Ovary (tissue), 10 donors: ENCODE measurements around the gene P4HTM. TPM values are rescaled to one million over a fixed set of nuclear protein-coding genes. Genes with fewer than 3 reads are reported as not detected.
A peak's percentile ranks its signal among the peaks of the same experiment; 100 is the strongest.

ENCODE experiments used
- DNase-seq, 5 donors: peaks; one replicate each; pipeline ENCODE4 v3.0.0-alpha.2; 2019 to 2020
- H3K27ac ChIP-seq, 2 donors: fragments of 200-600 bp; one replicate each; pipeline versions ENCODE4 v1.5.1 to v1.8.0; 2019 to 2022
- H3K27me3 ChIP-seq: fragments of 200-600 bp; one replicate; pipeline ENCODE4 v1.8.0; 2022
- H3K36me3 ChIP-seq: fragments of 200-600 bp; sonication (generic); one replicate; pipeline ENCODE4 v1.5.1; 2019
- H3K4me1 ChIP-seq: one replicate; pipeline ENCODE4 v1.8.1; 2013; ENCODE audit warnings: mild to moderate bottlenecking, moderate library complexity; ENCODE audit not compliant: insufficient read depth
- H3K4me3 ChIP-seq: fragments of 200-600 bp; sonication (generic); one replicate; pipeline ENCODE4 v1.5.1; 2017
- H3K9me3 ChIP-seq, 2 donors: fragments of 200-600 bp in 1 of 2; sonication (generic) in 1 of 2; one replicate each; pipeline versions ENCODE4 v1.5.1 to v1.8.1; 2013 to 2019; ENCODE audit warnings: mild to moderate bottlenecking in 1 of 2, moderate library complexity in 1 of 2
- CTCF ChIP-seq, 3 donors: fragments of 450-650 bp in 2 of 3; fragments of 200-600 bp in 1 of 3; IDR thresholded peaks; one replicate each; pipeline versions ENCODE4 v1.5.1 to v1.8.0; 2016 to 2022; ENCODE audit warnings: antibody characterized with exemption in 3 of 3, mild to moderate bottlenecking in 1 of 3
- EP300 ChIP-seq: sonication (generic); formaldehyde crosslinking; IDR thresholded peaks from one replicate; pipeline ENCODE4 v1.6.1; 2017; ENCODE audit warnings: antibody characterized with exemption
- POLR2A ChIP-seq: fragments of 450-650 bp; IDR thresholded peaks from one replicate; pipeline ENCODE4 v1.6.1; 2017; ENCODE audit warnings: antibody characterized with exemption, mild to moderate bottlenecking, moderate library complexity
- WGBS, 3 donors: extraction: QIAGEN DNeasy Blood & Tissue Kit in 1 of 3; methylation state at CpG; one replicate each; pipeline versions ENCODE4 v1.1.5 to v1.1.7; 2013 to 2017; 5-methylcytosine and 5-hydroxymethylcytosine counted together
- intact Hi-C, 4 donors: fragments of 100-400 bp; cut with DNase I; formaldehyde crosslinking; loops; one replicate each; pipeline versions ENCODE4 v1.11.0 to v1.15.1; 2022 to 2023
- long read RNA-seq, 3 donors: library from polyadenylated mRNA in 2 of 3; unstranded in 2 of 3; transcript quantifications; one replicate each; pipeline ENCODE4 v2.0.0 and lab custom pipeline, GENCODE V29; 2021 to 2026
- polyA plus RNA-seq, 2 donors: library from polyadenylated mRNA; stranded (reverse); fragments of 200-250 nt in 1 of 2; fragments of 350-450 nt in 1 of 2; fragmentation: Illumina TruSeq in 1 of 2; extraction: RNeasy Lipid Tissue Mini Kit (QIAGEN cat#74804) in 1 of 2; gene quantifications; one replicate each; pipeline ENCODE4 v1.2.3, GENCODE V29; 2013 to 2014
- total RNA-seq, 7 donors: library from RNA; depleted of rRNA in 2 of 7; stranded (reverse); fragments of >200 nt in 2 of 7; fragmentation: NEBNext Ultra II Directional in 3 of 7; extraction: Animal tissue kit (Norgen Biotek cat#: 25700) in 3 of 7; gene quantifications; one replicate each; pipeline versions ENCODE4 v1.1.0 to v1.2.4, GENCODE V29; 2016 to 2023
- donor health status: DM: no; HTN: no; CAD: no; lungs with moderate emphysema.
- donor health status: DM: no; HTN: no; CAD: no.
- donor health status: Bipolar disorder and iron deficiency.
- donor health status: DM: yes; HTN: yes; CAD: no.
- donor health status: DM: no; HTN: no; CAD: no.
- donor health status: DM: yes; HTN: yes; CAD: no.

Gene P4HTM
- total RNA-seq (100 to 1,000 TPM in 1 of 7 donors, 10 to 100 TPM in 6; 31.5 to 125 (median 46.5) TPM), polyA plus RNA-seq (10 to 100 TPM; 16.6 to 33.5 TPM)
- long read RNA-seq, donor 1, transcript P4HTM-202 (9 exons, 2,127 nt), result major isoform, 15 of 44 reads
- long read RNA-seq, donor 1, partial matches to known transcripts, result 16 of 44 reads
- long read RNA-seq, donor 1, other reads (novel, unspliced or antisense), result 10 of 44 reads
- long read RNA-seq, donor 2, transcript P4HTM-202 (9 exons, 2,127 nt), result major isoform, 10 of 11 reads
- long read RNA-seq, donor 2, partial matches to known transcripts, result 0 of 11 reads
- long read RNA-seq, donor 2, other reads (novel, unspliced or antisense), result 0 of 11 reads
- long read RNA-seq, donor 3, full-length matches to known transcripts, result 67 of 118 reads
- long read RNA-seq, donor 3, partial matches to known transcripts, result 19 of 118 reads
- long read RNA-seq, donor 3, other reads (novel, unspliced or antisense), result 32 of 118 reads

DNA sequence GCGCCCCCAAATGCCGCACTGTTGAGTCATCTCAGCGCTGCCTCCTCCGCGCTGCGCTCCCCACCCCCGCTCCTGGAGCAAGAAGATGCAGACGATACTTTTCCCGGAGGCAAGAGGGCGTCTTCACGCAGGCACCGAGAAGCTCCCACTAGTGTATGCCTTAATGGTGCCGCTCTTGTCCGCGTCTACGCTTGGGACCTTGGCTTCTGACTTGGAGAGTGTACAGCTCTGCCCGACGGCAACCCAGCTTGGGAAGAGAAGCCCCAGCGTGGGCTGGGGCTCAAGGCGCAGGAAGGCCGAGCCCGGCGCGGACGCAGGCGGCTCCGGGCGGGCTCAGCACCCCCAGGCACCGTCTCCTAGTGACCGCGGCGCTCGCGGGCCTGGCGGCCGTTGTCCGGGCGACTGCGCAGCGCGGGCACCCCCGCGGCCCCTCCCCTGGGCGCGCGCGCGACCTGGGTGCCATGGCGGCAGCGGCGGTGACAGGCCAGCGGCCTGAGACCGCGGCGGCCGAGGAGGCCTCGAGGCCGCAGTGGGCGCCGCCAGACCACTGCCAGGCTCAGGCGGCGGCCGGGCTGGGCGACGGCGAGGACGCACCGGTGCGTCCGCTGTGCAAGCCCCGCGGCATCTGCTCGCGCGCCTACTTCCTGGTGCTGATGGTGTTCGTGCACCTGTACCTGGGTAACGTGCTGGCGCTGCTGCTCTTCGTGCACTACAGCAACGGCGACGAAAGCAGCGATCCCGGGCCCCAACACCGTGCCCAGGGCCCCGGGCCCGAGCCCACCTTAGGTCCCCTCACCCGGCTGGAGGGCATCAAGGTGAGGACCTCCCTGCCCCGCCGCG, at the start of gene P4HTM:
TSS of gene P4HTM (plus strand) at position 446 of the 840 bp plus-strand sequence. CDS start at position 462, 16 bp downstream.
- 0 to 1% (median 0%) methylated on average over 50 to 91 of the region's 91 CpGs for WGBS, 3 donors
- H3K36me3 ChIP-seq, result no peaks in the 10 kb centered on the region
- H3K4me1 ChIP-seq, result peaks cover 3% of the 10 kb centered on the region
- H3K9me3 ChIP-seq, result no peaks in the 10 kb centered on the region
- H3K27ac ChIP-seq, result peak within 1 kb of the TSS; percentile 95 to 96
- TF ChIP-seq CTCF (IDR thresholded peaks at IDR 0.05), result peak; percentile 16 to 73 (median 63)
- TF ChIP-seq POLR2A, result peak; percentile 74
- no peak for TF ChIP-seq EP300
- intact Hi-C loops, result loop anchor here in 3 of 4 donors (2.0 to 10.0 kb wide), 4 partner anchors 17 to 457 kb away; partner anchors contain the start of genes QRICH1 (in 1 of the 3) and WDR6 (in 1 of the 3)
- peak within 1 kb of the TSS; percentile 68 for H3K4me3 ChIP-seq
- H3K27me3 ChIP-seq, result no peaks in the 10 kb centered on the region
- peak; percentile 92 to 95 (median 93) for DNase-seq

DNA sequence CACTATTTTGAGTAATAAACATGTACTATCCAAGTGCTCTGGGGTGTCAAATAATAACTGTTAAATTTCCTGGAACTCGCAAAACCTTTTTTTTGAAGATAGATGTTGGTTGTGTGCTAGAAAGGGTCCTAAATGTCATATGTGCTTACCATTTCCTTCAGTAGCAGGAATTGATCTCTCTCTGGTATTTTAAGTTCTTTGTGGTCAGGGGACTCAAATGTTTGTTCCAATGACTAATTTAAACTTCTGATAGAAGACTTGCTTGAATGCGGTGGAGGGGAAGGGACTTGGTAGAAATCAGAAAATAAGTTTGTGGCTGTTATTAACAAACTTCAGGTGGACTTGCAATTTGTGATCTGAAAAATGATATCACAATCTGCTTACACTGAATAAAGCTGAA, 44.6 kb upstream of the P4HTM start:
- intact Hi-C loops, result no loop called here
- WGBS, 3 donors, result 85 to 90% (median 87%) methylated on average over 2 of the region's 2 CpGs
- no peak for DNase-seq
- no peaks in the 10 kb centered on the region for H3K27me3 ChIP-seq
- TF ChIP-seq POLR2A, result no peak
- no peak for TF ChIP-seq CTCF (IDR thresholded peaks at IDR 0.05)
- TF ChIP-seq EP300, result no peak
- H3K36me3 ChIP-seq, result no peaks in the 10 kb centered on the region
- H3K4me1 ChIP-seq, result no peaks in the 10 kb centered on the region
- no peaks in the 10 kb centered on the region for H3K9me3 ChIP-seq
- no peak overlapping the region for H3K27ac ChIP-seq
- no peak overlapping the region for H3K4me3 ChIP-seq

GRCh38 chr3:48945891-48946549, 44.0 kb upstream of the P4HTM start:
- no peaks in the 10 kb centered on the region for H3K27me3 ChIP-seq
- no peak overlapping the region for H3K27ac ChIP-seq
- 87 to 89% (median 88%) methylated on average over 4 of the region's 4 CpGs for WGBS, 3 donors
- intact Hi-C loops, result no loop called here
- H3K4me1 ChIP-seq, result no peaks in the 10 kb centered on the region
- TF ChIP-seq CTCF (IDR thresholded peaks at IDR 0.05) (no peak), POLR2A (no peak), EP300 (no peak)
- H3K9me3 ChIP-seq, result no peaks in the 10 kb centered on the region
- no peaks in the 10 kb centered on the region for H3K36me3 ChIP-seq
- H3K4me3 ChIP-seq, result no peak overlapping the region
- no peak for DNase-seq

GRCh38 chr3:48949376-48949717, 40.7 kb upstream of the P4HTM start:
- 19 to 61% (median 22%) methylated on average over 2 of the region's 2 CpGs for WGBS, 3 donors
- H3K9me3 ChIP-seq, result no peaks in the 10 kb centered on the region

More at GRCh38 chr3:48949376-48949717, 40.7 kb upstream of the P4HTM start:
- Histone ChIP-seq H3K27me3 (no peaks in the 10 kb centered on the region), H3K4me3 (no peak overlapping the region), H3K4me1 (no peaks in the 10 kb centered on the region), H3K36me3 (no peaks in the 10 kb centered on the region), H3K27ac (no peak overlapping the region)
- intact Hi-C loops, result no loop called here
- DNase-seq, result no peak
- TF ChIP-seq EP300 (no peak), POLR2A (no peak), CTCF (IDR thresholded peaks at IDR 0.05) (no peak)
